DOHH2 (cell line): ENCODE results near the gene EFNA3.

Experiments used
- CTCF ChIP-seq: fragments of 200-600 bp; sonication (generic); IDR thresholded peaks from one replicate; pipeline ENCODE4 v1.5.1; 2014; ENCODE audit warnings: antibody characterized with exemption, mild to moderate bottlenecking, low read depth, low read length; ENCODE audit not compliant: poor library complexity, severe bottlenecking
- EZH2phosphoT487 ChIP-seq: fragments of 200-600 bp; sonication (generic); IDR thresholded peaks from 2 replicates; pipeline ENCODE4 v1.6.1; 2017; ENCODE audit warnings: borderline replicate concordance, mild to moderate bottlenecking, antibody characterized with exemption, low read length, moderate library complexity, mixed read lengths

- no peak for TF ChIP-seq EZH2phosphoT487
- TF ChIP-seq CTCF = no peak
Measured at GRCh38 chr1:155133799-155134281, 55.2 kb downstream of the EFNA3 start.
